ENCODE results near the gene ELFN2.

- TF ChIP-seq CTCF (IDR thresholded peaks at IDR 0.05; ENCODE audit: borderline replicate concordance, extremely low read depth, low read length, poor library complexity, severe bottlenecking) = no peak
- no peak for TF ChIP-seq EZH2 (IDR thresholded peaks at IDR 0.05; ENCODE audit: borderline replicate concordance, low read depth, low read length, severe bottlenecking)
Observed at GRCh38 chr22:37470087-37470445, 42.8 kb upstream of the ELFN2 start.
